HG02678 (cell line): ENCODE results near the gene SLC66A1.

Source experiments
- ATAC-seq: cut with Tn5 transposase; IDR thresholded peaks from one replicate; pipeline ENCODE4 v1.9.1; 2021; ENCODE audit warnings: mild to moderate bottlenecking, moderate library complexity; ENCODE audit not compliant: unreplicated experiment

The SLC66A1 gene

GRCh38 chr1:19324665-19324990 is 12.5 kb downstream of the SLC66A1 start:
- ATAC-seq: no peak

GRCh38 chr1:19325368-19325957 is 13.3 kb downstream of the SLC66A1 start:
- no peak for ATAC-seq

- ATAC-seq: no peak
These were observed 14.0 kb downstream of the SLC66A1 start for GRCh38 chr1:19325958-19326747.

- no peak for ATAC-seq
These were observed 14.6 kb downstream of the SLC66A1 start for GRCh38 chr1:19326748-19327065.

- no peak for ATAC-seq
These were observed 15.2 kb downstream of the SLC66A1 start for GRCh38 chr1:19327301-19327700.

GRCh38 chr1:19327736-19328135 is 15.6 kb downstream of the SLC66A1 start:
- no peak for ATAC-seq

GRCh38 chr1:19328486-19328885 is 16.4 kb downstream of the SLC66A1 start:
- no peak for ATAC-seq

GRCh38 chr1:19329188-19329587 is 17.1 kb downstream of the SLC66A1 start:
- no peak for ATAC-seq

GRCh38 chr1:19329611-19330010 is 17.5 kb downstream of the SLC66A1 start:
- no peak for ATAC-seq

- ATAC-seq: no peak
These were observed 18.5 kb downstream of the SLC66A1 start for GRCh38 chr1:19330449-19331135.

- no peak for ATAC-seq
These were observed 19.2 kb downstream of the SLC66A1 start for GRCh38 chr1:19331262-19331878.

- no peak for ATAC-seq
These were observed 20.7 kb downstream of the SLC66A1 start for GRCh38 chr1:19332832-19333231.

GRCh38 chr1:19333587-19334354 is 21.6 kb downstream of the SLC66A1 start:
- ATAC-seq: no peak

GRCh38 chr1:19336543-19336942 is 24.4 kb downstream of the SLC66A1 start:
- no peak for ATAC-seq

GRCh38 chr1:19337289-19337688 is 25.2 kb downstream of the SLC66A1 start:
- no peak for ATAC-seq

- ATAC-seq: no peak
These were observed 26.2 kb downstream of the SLC66A1 start for GRCh38 chr1:19338323-19338762.

- ATAC-seq: no peak
These were observed 27.2 kb downstream of the SLC66A1 start for GRCh38 chr1:19339214-19339861.

GRCh38 chr1:19340387-19340937 is 28.3 kb downstream of the SLC66A1 start:
- no peak for ATAC-seq

- no peak for ATAC-seq
These were observed 29.3 kb downstream of the SLC66A1 start for GRCh38 chr1:19341201-19342061.
